ENCODE measurements around the gene STK32A. TPM values are rescaled to one million over a fixed set of nuclear protein-coding genes. Genes with fewer than 3 reads are reported as not detected.

Gene STK32A
- total and polyA plus RNA-seq, 4 donors, result 0.03 to 0.17 (median 0.09) TPM

DNA sequence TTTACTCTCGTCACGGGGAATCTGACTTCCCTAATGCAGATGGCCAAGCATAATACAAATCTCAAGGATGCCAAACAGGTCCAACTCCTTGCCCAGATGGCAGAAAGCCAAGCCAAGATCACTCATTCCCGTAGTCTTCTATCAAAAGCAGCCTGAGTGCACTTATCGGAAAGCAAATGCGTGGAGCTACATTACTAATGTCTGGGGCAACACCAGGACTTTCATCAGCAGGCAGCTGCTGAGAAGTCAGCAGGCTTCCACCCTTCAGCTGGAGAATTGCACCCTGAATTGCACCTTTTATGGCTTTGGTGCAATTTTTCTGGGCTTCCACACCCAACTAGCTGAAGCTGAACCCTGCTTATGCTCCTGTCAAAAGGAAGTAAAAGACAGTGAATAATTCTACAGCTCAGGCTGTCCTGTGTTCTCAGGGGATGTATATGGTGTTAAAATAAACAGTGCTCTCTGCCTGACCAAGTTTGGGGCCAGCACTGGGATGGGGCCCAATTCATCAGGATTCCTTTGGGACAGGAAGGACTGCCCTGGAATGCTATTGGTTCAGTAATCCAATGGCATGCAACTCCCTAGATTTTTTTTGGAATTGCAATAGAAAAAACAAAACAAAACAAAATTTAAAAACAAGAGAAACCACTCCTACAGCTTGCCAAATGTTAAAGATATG, 182.4 kb downstream of the STK32A start:
- no peak for DNase-seq (ENCODE audit: low spot score)
- Histone ChIP-seq H3K27ac (ENCODE audit: low read depth in 1 of 2, low read length in 2 of 2) (no peak overlapping the region), H3K27me3 (ENCODE audit: control insufficient read depth in 4 of 4, insufficient read depth in 4 of 4, low read length in 3 of 4) (no peaks in the 10 kb centered on the region), H3K9ac (ENCODE audit: low read depth in 1 of 2, low read length in 2 of 2) (no peak overlapping the region), H3K9me3 (ENCODE audit: control insufficient read depth in 4 of 4, low read length in 3 of 4) (no peaks in the 10 kb centered on the region), H3K4me1 (ENCODE audit: control insufficient read depth in 4 of 4, insufficient read depth in 4 of 4, low read length in 3 of 4) (no peaks in the 10 kb centered on the region), H3K36me3 (ENCODE audit: control insufficient read depth in 4 of 4, insufficient read depth in 3 of 4, low read depth in 1 of 4, low read length in 3 of 4) (no peaks in the 10 kb centered on the region), H3K4me3 (ENCODE audit: low read depth in 1 of 3, low read length in 3 of 3) (no peak overlapping the region)
- WGBS, result 82% methylated on average over 5 of the region's 5 CpGs
- TF ChIP-seq RXRA (IDR thresholded peaks at IDR 0.05), result no peak
- TF ChIP-seq, protein P1, sequence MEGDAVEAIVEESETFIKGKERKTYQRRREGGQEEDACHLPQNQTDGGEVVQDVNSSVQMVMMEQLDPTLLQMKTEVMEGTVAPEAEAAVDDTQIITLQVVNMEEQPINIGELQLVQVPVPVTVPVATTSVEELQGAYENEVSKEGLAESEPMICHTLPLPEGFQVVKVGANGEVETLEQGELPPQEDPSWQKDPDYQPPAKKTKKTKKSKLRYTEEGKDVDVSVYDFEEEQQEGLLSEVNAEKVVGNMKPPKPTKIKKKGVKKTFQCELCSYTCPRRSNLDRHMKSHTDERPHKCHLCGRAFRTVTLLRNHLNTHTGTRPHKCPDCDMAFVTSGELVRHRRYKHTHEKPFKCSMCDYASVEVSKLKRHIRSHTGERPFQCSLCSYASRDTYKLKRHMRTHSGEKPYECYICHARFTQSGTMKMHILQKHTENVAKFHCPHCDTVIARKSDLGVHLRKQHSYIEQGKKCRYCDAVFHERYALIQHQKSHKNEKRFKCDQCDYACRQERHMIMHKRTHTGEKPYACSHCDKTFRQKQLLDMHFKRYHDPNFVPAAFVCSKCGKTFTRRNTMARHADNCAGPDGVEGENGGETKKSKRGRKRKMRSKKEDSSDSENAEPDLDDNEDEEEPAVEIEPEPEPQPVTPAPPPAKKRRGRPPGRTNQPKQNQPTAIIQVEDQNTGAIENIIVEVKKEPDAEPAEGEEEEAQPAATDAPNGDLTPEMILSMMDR (IDR thresholded peaks at IDR 0.05; ENCODE audit: low read depth, low read length, missing input control), result no peak
- no peak for TF ChIP-seq TAF1 (conservative IDR thresholded peaks at IDR 0.05)
- no peak for TF ChIP-seq HNF4G (IDR thresholded peaks at IDR 0.05)
- no peak for TF ChIP-seq ATF3 (IDR thresholded peaks at IDR 0.05)
- no peak for TF ChIP-seq HNF4A (conservative IDR thresholded peaks at IDR 0.05)
- no peak for TF ChIP-seq FOXA1 (IDR thresholded peaks at IDR 0.05)
- no peak for TF ChIP-seq JUND (IDR thresholded peaks at IDR 0.05)
- no peak for TF ChIP-seq NR2F2 (IDR thresholded peaks at IDR 0.05)
- TF ChIP-seq FOXA2 (IDR thresholded peaks at IDR 0.05), result no peak
- TF ChIP-seq, protein P2, sequence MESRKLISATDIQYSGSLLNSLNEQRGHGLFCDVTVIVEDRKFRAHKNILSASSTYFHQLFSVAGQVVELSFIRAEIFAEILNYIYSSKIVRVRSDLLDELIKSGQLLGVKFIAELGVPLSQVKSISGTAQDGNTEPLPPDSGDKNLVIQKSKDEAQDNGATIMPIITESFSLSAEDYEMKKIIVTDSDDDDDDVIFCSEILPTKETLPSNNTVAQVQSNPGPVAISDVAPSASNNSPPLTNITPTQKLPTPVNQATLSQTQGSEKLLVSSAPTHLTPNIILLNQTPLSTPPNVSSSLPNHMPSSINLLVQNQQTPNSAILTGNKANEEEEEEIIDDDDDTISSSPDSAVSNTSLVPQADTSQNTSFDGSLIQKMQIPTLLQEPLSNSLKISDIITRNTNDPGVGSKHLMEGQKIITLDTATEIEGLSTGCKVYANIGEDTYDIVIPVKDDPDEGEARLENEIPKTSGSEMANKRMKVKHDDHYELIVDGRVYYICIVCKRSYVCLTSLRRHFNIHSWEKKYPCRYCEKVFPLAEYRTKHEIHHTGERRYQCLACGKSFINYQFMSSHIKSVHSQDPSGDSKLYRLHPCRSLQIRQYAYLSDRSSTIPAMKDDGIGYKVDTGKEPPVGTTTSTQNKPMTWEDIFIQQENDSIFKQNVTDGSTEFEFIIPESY (IDR thresholded peaks at IDR 0.05), result no peak
- TF ChIP-seq RAD21 (IDR thresholded peaks at IDR 0.05), result no peak
- no peak for TF ChIP-seq SP1 (IDR thresholded peaks at IDR 0.05)
- TF ChIP-seq, protein P3, sequence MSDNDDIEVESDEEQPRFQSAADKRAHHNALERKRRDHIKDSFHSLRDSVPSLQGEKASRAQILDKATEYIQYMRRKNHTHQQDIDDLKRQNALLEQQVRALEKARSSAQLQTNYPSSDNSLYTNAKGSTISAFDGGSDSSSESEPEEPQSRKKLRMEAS (IDR thresholded peaks at IDR 0.05), result no peak
- TF ChIP-seq, protein P4, sequence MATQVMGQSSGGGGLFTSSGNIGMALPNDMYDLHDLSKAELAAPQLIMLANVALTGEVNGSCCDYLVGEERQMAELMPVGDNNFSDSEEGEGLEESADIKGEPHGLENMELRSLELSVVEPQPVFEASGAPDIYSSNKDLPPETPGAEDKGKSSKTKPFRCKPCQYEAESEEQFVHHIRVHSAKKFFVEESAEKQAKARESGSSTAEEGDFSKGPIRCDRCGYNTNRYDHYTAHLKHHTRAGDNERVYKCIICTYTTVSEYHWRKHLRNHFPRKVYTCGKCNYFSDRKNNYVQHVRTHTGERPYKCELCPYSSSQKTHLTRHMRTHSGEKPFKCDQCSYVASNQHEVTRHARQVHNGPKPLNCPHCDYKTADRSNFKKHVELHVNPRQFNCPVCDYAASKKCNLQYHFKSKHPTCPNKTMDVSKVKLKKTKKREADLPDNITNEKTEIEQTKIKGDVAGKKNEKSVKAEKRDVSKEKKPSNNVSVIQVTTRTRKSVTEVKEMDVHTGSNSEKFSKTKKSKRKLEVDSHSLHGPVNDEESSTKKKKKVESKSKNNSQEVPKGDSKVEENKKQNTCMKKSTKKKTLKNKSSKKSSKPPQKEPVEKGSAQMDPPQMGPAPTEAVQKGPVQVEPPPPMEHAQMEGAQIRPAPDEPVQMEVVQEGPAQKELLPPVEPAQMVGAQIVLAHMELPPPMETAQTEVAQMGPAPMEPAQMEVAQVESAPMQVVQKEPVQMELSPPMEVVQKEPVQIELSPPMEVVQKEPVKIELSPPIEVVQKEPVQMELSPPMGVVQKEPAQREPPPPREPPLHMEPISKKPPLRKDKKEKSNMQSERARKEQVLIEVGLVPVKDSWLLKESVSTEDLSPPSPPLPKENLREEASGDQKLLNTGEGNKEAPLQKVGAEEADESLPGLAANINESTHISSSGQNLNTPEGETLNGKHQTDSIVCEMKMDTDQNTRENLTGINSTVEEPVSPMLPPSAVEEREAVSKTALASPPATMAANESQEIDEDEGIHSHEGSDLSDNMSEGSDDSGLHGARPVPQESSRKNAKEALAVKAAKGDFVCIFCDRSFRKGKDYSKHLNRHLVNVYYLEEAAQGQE (IDR thresholded peaks at IDR 0.05), result no peak
- no peak for TF ChIP-seq EGR1 (IDR thresholded peaks at IDR 0.05; ENCODE audit: low read depth in 2 of 2)
- no peak for TF ChIP-seq GABPA (IDR thresholded peaks at IDR 0.05 in 1 of 2, conservative IDR thresholded peaks at IDR 0.05 in 1 of 2)
- TF ChIP-seq YY1 (IDR thresholded peaks at IDR 0.05), result no peak

Data from liver (tissue), 9 donors.